AG08395 (cell line): Measurements from ENCODE around the gene SLC16A5.
"Not testable (repeated sequence)": the region's sequence is repeated elsewhere in the genome, so short reads cannot be mapped to it uniquely, and the experiment has no call there.

Experiments used
- DNase-seq: peaks from one replicate; pipeline ENCODE4 v3.0.0; 2012; ENCODE audit warnings: mixed read lengths, low spot score

Gene SLC16A5

GRCh38 chr17:75064040-75064439 is 23.7 kb upstream of the SLC16A5 start:
- no peak for DNase-seq

- DNase-seq = no peak
Observed at GRCh38 chr17:75064460-75064859, 23.3 kb upstream of the SLC16A5 start.

DNA sequence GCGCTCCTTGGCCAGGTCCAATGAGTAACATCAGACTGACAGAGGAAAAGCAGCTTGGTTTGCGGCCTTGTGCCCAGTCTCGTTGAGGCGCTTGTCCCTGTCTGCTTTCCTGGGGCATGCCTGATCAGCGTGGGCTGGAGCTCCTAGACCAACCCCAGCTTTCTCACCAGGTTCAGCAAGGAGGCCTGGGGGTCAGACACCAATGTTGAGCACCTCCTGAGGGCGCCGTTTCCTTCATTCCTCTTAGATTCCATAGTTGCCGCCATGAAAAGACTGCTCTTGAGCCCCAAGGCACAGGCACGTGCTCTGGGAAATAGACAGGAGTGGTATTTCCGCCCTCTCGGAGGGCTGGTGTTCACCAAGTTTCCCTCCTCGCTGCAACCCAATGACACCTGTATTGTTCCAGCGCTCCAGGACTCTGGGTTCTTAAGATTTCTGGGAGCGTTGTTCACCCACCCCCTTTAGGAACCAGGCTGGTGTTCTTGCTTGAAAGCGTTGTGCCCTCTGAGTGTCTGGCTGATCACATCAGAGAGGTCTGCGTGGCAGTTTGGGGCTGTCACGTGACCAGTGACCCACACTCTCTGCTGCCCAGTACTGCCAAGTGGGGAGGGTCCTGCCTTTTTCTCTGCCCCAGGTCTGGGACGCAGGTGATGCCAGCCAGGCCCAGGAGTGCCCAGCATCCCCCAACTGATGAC is 22.7 kb upstream of the SLC16A5 start:
- DNase-seq = no peak

DNA sequence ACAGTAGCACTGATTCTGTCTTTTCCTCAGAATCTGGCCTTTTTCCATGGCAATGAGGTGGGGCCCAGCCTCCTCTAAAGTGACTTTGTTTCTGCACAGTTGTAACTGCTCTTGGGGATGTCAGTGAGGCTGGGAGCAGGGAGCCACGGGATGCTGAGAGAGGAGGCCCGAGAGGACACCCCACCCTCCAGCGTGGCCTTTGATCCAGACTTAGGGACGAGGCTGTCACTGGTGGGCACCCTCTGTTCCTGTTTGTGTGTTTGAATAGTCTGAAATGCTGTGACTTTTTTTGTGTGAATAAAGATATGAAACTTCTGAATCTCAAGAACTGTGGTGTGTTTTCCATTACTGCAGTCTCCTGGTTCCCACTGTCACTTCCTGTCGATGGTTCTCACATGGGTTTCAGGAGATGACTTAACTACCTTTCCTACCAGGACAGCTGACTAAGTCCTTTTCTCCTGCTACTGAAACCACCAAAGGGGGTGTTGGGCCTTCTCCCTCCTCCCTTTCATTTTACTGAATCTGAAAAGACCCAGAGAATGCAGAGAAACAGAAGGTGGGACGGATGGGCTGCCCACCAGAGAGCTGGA is 22.1 kb upstream of the SLC16A5 start:
- DNase-seq = peak; percentile 64

GRCh38 chr17:75067856-75068255 is 19.9 kb upstream of the SLC16A5 start:
- DNase-seq = no peak

- DNase-seq = no peak
Observed at GRCh38 chr17:75068750-75069149, 19.0 kb upstream of the SLC16A5 start.

- peak; percentile 56 for DNase-seq
Observed at GRCh38 chr17:75069783-75070182, 18.0 kb upstream of the SLC16A5 start.

DNA sequence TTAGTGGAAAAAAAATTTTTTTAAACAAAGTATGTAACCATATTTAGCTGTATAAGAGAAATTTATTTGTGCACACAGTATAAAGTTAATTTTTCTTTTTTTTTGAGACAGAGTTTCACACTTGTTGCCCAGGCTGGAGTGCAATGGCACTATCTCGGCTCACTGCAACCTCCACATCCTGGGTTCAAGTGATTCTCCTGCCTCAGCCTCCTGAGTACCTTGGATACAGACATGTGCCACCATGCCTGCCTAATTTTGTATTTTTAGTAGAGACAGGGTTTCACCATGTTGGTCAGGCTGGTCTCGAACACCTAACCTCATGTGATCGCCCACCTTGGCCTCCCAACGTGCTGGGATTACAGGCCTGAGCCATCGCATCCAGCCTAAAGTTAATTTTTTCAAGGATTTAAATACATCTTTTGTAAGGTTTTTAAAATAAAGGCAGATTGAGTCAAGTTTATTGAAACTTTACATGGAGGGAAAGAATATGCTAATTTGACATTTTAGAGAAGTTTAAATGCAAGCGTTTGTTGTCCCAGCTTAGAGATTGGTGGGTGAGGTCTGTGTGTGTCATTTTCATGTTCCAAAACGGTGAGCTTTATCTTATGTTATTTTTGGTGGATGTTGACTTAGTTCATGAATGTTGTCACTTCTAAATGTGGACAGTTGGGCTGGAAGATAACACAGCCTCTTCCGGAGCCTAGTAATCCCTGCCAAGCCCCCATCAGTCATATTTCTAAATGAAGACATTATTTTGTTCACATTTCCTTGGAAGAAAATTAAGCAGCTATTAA is 16.1 kb upstream of the SLC16A5 start:
- DNase-seq = not testable (repeated sequence)

DNA sequence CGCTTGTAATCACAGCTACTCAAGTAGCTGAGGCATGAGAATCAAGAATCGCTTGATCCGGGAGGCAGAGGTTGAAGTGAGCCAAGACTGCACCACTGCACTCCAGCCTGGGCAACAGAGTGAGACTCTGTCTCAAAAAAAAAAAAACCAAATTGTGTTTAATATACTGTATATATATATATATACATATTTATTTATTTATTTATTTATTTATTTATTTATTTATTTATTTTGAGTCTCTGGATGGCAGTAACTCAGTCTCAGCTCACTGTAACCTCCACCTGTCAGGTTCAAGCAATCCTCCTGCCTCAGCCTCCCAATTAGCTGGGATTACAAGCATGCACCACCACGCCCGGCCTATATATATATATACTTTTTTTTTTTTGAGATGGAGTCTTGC is 14.8 kb upstream of the SLC16A5 start:
- DNase-seq = not testable (repeated sequence)

- DNase-seq = peak; percentile 50
Observed at GRCh38 chr17:75073618-75074047, 14.1 kb upstream of the SLC16A5 start.

DNA sequence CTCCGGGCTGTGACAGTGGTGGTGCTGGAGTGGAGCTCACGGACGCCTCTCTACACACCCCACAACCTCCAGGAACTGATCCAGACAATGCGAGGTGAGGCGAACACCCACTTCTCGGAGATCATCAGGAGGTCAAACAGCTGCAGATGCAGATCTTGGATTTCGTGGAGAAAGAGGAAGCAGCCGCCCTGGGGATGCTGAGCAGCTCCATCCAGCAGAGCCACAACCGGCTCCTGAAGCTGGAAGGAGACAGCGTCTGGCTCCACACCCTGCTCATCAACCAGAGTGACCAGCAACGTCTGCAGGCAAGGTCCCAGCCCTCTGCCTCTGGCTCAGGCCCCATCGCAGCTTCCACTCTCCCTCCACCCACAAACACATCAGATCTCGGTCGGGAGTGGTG is 13.2 kb upstream of the SLC16A5 start:
- no peak for DNase-seq

- no peak for DNase-seq
Observed at GRCh38 chr17:75075597-75076336, 12.0 kb upstream of the SLC16A5 start.

DNA sequence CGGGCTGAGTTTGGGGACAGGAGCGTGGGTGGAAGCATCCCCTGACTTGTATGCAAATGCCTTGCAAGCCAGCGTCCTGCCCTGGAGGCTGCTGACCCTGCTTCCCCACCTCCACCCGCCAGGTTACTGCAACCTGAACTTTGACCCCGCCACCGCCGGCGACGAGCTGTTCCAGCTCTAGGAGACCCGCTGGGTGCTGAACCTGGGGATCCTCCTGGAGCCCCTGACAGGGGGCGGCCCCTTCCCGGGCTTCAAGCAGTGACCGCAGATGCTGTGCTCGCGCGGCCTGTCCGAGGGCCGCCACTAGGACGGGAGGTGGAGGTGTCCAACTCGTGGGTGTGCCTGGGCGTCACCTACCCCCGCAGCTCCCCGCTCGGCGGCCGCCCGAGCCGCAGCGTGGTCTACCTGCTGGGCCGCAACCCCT is 10.7 kb upstream of the SLC16A5 start:
- no peak for DNase-seq

DNA sequence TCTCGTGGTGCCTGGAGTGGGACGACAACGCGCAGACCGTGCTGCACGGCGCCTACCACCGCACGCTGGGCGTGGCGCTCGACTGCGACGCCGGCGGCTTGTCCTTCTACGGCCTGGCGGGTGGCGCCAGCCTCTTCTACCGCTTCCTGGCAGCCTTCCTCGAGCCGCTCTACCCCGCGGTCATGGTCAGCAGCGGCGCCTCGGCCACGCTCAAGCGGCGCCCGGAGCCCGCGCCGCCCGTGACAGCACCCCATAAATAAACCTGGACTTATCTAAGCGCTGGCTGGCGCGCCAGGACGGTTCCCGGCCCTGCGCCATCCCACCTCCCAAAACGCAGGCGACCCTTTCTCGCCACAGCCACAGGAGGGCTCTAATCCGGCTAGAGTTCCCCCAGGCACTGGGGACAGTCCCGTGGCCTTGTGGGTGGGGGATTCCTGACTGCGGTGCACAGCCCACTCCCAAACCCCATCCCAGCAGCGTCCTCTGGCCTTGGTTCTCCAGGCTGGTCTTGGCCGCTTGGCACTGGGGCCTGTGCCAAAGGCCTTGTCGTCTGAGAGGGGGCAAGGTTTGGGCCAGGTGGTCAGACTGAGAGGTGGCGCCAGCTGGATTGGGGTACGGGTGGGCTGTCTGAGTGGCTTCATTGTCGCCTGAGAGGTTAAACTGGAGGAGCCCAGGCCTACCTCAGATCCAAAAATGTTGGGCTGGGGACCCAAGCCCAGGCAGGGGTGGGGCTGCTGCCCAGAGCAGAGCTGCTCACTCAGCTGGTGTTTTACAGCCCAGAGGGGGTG is 10.1 kb upstream of the SLC16A5 start:
- DNase-seq = peak; percentile 46

DNA sequence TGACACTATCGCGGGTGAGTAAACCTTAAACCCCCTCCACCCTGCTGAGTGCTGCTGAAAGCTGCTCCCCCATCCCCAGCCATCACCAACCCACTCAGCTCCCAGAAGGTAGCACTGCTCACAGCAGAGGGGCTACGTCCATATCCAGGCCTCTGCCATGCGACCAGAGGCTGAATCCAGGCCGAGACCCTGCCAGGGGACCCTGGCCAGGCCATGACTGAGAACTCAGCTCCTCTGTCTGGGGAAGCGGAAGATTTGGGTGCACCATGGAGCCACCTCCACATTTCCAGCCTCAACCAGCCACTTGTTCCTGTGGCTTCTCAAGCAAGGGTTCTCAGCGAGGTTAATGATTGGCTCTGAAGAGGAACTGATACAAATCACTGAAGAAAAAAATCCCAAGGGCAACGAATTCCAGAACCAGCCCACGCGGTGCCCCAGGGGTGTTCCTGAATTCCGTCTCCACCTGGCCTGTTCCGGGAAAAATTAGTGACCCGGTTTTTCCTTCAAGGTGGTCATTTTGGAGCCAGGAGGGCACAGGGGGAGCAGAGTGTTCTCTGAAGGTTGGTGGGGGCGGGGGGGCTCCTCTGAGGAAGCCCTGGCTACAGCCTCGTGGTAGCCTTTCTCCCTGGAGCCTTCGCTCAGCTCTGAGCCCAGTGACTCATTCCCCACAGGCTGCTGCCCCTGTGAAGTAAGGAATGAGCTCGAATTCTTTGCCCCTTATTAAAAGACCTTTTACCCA is 9.3 kb upstream of the SLC16A5 start:
- peak; percentile 88 for DNase-seq

- DNase-seq = no peak
Observed at GRCh38 chr17:75079023-75079373, 8.8 kb upstream of the SLC16A5 start.

GRCh38 chr17:75081611-75082540 is 5.9 kb upstream of the SLC16A5 start:
- no peak for DNase-seq

DNA sequence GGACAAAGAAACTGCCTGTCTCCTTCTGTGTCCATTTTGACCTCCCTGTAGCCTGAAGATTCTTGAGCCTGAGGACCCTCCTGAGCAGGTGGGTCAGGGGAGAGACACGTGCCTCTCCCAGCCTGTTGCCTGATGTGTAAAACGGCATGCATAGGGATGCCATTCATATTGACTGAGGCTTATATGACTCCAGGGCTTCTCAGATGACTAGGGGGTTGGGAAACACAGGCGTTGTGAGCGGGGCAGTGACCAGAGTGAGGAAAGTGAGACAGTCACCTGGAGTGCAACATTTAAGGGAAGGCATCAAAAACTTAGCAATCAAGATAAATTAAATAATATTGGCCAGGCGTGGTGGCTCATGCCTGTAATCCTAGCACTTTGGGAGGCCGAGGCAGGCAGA is 5.1 kb upstream of the SLC16A5 start:
- DNase-seq = no peak

GRCh38 chr17:75084039-75084660 is 3.6 kb upstream of the SLC16A5 start:
- DNase-seq = no peak
